Suppressor macrophage (primary cell): ENCODE results near the gene PPP1R7.

Experiments
- DNase-seq, 4 experiments: peaks; one replicate each; pipeline ENCODE4 v3.0.0-alpha.2; 2020 to 2022

The PPP1R7 gene

DNA sequence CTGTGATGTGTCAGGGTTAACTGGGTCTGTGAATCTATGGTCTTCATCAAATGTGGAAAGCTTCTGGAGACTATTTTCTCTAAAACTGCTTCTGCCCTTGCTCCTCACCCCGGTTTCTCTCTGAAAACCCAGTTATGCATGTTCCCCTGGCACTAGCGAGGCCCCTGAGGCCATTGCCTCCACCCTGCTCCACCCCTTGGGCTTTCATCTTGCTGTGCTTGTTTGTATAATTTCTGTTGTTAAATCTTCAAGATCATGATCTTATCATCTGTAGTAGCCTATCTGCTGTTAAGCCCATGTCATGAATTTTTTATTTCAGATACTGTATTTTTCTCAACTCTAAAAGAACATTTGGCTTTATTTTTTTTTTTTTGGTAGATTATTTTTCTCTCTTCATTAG lies 23.3 kb downstream of the PPP1R7 start:
- DNase-seq: no peak

GRCh38 chr2:241177526-241178334 lies 27.5 kb downstream of the PPP1R7 start:
- no peak for DNase-seq

GRCh38 chr2:241178961-241179360 lies 28.7 kb downstream of the PPP1R7 start:
- DNase-seq: no peak

- DNase-seq: no peak
These were observed 29.6 kb downstream of the PPP1R7 start for GRCh38 chr2:241179899-241180298.

- DNase-seq: no peak
These were observed 30.2 kb downstream of the PPP1R7 start for GRCh38 chr2:241180495-241180894.

- no peak for DNase-seq
These were observed 31.9 kb downstream of the PPP1R7 start for GRCh38 chr2:241182126-241182525.

- DNase-seq: no peak
These were observed 32.4 kb downstream of the PPP1R7 start for GRCh38 chr2:241182531-241183133.

- DNase-seq: no peak
These were observed 33.0 kb downstream of the PPP1R7 start for GRCh38 chr2:241183221-241183620.

- DNase-seq: no peak
These were observed 34.6 kb downstream of the PPP1R7 start for GRCh38 chr2:241184901-241185300.

DNA sequence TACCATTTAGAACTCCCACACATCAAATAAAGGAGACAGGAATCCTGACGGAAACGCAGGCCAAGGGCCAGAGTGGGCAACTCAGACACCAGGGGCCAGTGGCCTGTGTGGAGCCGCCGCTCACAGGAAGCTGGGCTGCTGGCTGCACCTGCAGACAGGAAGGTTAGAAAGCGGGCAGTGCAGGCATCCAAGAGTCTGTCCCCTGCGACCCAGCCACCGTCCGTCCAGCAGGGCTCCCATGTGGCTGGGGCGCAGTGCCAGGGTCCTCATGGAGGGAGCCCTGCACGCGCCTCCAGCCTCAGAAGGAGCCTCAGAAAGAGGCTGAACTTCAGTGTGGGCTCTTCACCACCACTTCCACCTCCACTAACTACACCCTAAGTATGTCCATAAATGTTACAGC lies 35.7 kb downstream of the PPP1R7 start:
- no peak for DNase-seq

DNA sequence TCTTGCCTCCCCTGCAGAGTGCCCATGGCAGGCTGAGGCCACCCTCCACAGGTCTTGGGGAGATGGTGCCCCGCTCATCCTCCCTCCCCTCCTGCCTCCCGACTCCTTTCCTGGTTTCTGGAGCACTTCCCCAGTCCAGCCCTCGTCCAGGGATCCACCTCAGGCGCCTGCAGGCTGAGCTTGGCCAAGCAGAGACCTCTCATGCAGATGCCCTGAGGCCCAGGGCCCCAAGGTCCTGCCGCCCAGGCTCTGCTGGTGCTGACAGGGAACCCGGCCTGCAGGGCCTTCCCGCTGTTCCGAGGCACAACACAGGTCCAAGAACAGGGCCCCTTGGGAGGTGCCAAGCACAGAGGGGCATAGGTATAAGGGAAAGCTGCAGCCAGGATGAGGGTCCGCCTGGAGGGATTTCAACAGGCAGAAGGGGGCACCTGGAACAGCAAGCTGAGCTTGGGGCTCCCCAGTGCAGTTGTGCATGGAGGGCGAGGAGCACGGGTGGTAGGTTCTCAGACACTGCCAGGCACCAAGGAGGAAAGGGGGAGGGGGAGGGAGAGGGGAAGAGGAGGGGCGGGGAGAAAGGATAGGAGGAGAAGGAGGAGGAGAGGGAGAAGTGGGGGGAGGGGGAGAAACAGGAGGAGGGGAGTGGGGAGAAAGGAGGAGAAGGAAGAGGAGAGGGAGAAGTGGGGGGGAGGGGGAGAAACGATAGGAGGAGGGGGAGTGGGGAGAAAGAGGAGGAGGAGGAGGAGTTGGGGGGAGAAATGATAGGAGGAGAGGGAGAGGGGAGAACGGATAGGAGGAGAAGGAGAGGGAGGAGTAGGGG lies 37.0 kb downstream of the PPP1R7 start:
- no peak for DNase-seq

DNA sequence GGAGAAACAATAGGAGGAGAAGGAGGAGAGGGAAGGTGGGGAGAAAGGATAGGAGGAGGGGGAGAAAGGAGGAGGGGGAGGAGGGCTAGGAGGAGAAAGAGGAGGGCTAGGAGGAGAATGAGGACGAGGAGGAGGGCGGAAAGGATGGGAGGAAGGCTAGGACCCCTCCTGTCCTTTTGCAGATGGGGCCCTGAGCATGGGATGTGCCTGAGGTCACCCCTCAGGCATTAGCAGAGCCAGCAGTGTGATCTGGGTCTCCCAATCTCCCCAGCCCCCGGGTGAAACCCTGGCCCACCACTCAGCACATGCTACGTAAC lies 37.6 kb downstream of the PPP1R7 start:
- no peak for DNase-seq

DNA sequence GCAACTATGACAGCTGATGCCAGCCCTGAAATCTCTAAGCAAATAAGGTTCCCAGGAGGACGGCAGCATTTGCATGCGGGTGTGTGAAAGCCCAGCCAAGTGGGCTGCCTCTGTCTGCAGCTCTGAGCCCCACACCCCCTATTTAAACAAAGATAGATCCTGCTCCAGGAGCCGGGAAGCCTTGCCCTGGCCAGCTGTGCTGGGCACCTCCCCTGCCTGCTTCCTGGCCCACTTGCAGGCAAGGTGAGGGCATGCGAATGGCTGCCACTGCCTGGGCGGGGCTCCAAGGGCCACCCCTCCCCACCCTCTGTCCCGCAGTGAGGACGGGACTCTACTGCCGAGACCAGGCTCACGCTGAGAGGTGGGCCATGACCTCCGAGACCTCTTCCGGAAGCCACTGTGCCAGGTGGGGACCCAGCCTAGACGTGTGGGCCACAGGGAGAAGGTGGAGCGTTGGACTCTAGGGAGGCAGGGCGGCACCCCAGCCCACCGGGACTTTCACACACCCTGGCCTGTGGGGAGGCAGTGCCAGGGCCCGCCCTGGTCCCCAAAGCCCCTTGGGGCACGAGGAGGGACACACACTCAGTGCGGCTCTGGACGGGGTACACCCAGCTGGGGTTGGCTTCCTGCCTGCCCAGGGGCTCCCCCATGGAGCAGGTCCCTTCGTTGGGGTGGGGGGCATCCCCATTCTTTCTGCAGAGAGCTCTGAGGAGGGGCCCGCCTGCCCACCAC lies 38.3 kb downstream of the PPP1R7 start, which contains the start of gene ANO7:
TSS of gene ANO7 (plus strand) at position 317 of the 732 bp plus-strand sequence. CDS start 1,387 bp downstream, outside the sequence.
- DNase-seq: peak in 1 of 4 experiments; percentile 1

DNA sequence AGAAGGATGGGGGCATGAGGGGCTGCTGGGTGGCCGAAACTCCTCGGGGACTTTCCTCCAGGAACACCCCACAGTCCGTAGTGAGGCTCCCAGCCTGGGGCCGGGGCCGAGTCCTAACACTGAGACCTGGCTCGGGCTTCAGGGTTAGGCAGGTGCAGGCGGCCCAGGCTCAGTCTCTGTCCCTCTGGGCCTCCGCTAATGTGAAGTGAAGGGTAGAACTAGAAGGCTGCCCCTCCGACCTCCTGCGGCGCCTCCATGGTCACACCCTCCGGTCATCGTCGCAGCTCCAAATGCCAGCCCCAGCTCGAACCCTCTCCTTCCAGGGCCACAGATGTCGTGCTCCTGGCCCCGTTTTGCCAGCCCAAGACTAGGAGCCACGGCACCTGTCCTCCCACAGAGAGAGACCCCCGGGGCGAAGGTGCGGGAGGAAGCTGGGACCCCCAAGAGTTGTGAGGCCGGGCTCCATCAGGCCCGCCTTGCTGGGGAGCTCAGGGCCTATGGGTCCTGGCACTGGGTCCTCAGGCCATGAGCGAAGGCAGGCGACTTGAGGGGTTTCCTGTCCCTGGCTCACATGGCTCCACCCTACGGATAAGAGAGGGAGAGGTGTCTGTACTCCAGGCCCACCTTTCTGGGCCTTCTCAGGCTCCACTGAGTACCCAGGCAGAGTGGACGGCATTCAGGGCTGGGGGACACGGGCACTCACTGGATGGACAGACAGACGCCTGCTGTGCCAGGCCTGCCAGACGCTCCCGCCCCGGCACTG lies 39.0 kb downstream of the PPP1R7 start:
- no peak for DNase-seq

DNA sequence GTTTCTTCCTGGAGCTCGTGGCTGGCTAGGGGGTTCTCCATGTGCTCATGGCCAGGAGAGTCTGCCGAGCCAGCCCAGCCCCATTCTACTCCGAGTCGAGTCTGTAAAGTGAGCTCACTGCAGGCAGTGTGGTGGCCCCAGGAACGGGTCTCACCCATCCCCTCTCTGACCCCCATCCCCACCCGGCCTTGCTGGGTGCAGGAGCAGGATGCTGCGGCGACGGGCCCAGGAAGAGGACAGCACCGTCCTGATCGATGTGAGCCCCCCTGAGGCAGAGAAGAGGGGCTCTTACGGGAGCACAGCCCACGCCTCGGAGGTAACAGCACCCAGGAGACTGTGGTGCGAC lies 39.6 kb downstream of the PPP1R7 start:
- no peak for DNase-seq

GRCh38 chr2:241190291-241190981 lies 40.2 kb downstream of the PPP1R7 start:
- DNase-seq: peak in 1 of 4 experiments; percentile 3

DNA sequence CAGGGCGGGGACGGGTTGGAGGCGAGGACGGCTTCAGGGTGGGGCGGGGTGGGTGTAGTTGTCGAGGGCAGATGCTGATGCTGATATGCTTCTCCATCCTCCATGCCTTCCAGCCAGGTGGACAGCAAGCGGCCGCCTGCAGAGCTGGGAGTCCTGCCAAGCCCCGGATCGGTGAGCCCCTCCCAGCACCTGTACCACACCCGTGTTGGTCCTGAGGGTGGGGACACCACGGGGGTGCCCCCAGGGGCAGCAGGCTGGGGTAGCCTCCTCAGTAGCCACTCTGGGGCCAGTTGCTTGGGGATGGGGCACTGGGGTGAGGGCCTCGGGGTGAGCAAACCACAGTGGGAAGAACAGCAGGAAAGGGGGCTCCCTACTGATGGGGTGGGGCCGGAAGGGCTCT lies 40.8 kb downstream of the PPP1R7 start:
- peak in 1 of 4 experiments; percentile 0 for DNase-seq

GRCh38 chr2:241193271-241193670 lies 43.0 kb downstream of the PPP1R7 start:
- DNase-seq: no peak

- DNase-seq: no peak
These were observed 44.5 kb downstream of the PPP1R7 start for GRCh38 chr2:241194811-241195210.

DNA sequence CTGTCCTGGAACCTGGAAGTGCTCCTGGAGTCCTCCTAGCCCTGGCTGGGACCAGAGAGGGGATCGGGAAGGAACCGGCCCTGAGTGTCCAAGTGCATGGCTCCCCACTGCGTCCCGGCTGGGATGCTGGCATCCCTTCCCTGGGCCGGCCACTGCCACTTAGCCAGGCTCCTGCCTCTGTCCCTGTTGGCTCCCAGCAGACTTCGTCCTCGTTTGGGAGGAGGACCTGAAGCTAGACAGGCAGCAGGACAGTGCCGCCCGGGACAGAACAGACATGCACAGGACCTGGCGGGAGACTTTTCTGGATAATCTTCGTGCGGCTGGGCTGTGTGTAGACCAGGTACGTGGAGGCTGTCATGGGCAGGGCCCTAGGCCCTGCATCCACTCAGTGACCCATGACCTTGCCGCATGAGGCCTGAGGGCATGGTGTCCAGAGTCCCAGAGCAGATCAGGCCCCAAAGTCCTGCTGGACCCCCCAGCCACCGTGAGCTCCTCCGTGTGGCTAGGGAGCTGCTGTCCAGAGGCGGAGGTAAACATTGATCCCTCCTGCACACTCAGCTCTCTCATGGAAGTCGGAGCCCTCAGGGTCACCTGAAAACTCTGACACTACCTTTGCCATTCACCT lies 45.4 kb downstream of the PPP1R7 start:
- DNase-seq: peak in 1 of 4 experiments; percentile 1

- DNase-seq: peak in 1 of 4 experiments; percentile 1
These were observed 47.0 kb downstream of the PPP1R7 start for GRCh38 chr2:241197246-241197645.
